A549 (cell line): ENCODE data around the gene CIT. TPM values are rescaled to one million over a fixed set of nuclear protein-coding genes. Genes with fewer than 3 reads are reported as not detected.

Experiments used
- ATAC-seq, 2 experiments: fragments of 200-7000 bp in 1 of 2; fragments of >200 bp in 1 of 2; cut with Nextera tagmentation in 1 of 2; cut with Tn5 transposase in 1 of 2; 3 replicates each; pipeline versions ENCODE4 v1.8.0 to v1.9.1; 2018 to 2020; ENCODE audit warnings: mild to moderate bottlenecking in 1 of 2, moderate library complexity in 1 of 2
- CTCF ChIA-PET: fragments of 300-600 bp; sonication (Branson Sonifier 250); formaldehyde crosslinking; extraction: SDS; loops from one replicate; lab custom pipeline; 2021; ENCODE audit warnings: antibody characterized with exemption, inconsistent platforms; lab: Yijun Ruan, JAX
- POLR2A ChIA-PET: fragments of 350-600 bp; formaldehyde crosslinking; extraction: SDS; loops from one replicate; lab custom pipeline; 2021; ENCODE audit warnings: antibody characterized with exemption, inconsistent platforms; lab: Yijun Ruan, JAX
- DNase-seq, 2 experiments: peaks; one replicate each; pipeline versions ENCODE4 v3.0.0 to v3.0.0-alpha.2; 2011 to 2016; ENCODE audit warnings: low read depth in 1 of 2, low spot score in 1 of 2
- FAIRE-seq: peaks from 2 replicates; lab custom pipeline; 2011; peaks lifted over from hg19 to GRCh38; lab: Jason Lieb, UNC
- H3K27ac ChIP-seq, 2 experiments: fragments of >200 bp; sonication (Bioruptor Twin); formaldehyde crosslinking; 3 replicates each; pipeline ENCODE4 v1.5.1; 2016 to 2017
- H3K4me1 ChIP-seq: fragments of >200 bp; sonication (Bioruptor Twin); formaldehyde crosslinking; 3 replicates; pipeline ENCODE4 v1.6.1; 2016
- H3K4me2 ChIP-seq: fragments of >200 bp; sonication (Bioruptor Twin); formaldehyde crosslinking; 3 replicates; pipeline ENCODE4 v1.6.1; 2016
- H3K4me3 ChIP-seq: fragments of >200 bp; sonication (Bioruptor Twin); formaldehyde crosslinking; 3 replicates; pipeline ENCODE4 v1.5.1; 2016
- H3K9me3 ChIP-seq: fragments of >200 bp; sonication (Bioruptor Twin); formaldehyde crosslinking; 3 replicates; pipeline ENCODE4 v1.6.1; 2016
- CBX2 ChIP-seq: fragments of 200-600 bp; sonication (generic); IDR thresholded peaks from 2 replicates; pipeline ENCODE4 v1.6.1; 2016; ENCODE audit warnings: low read depth, mild to moderate bottlenecking, borderline replicate concordance
- CBX8 ChIP-seq: fragments of 200-600 bp; sonication (generic); IDR thresholded peaks from 2 replicates; pipeline ENCODE4 v1.6.1; 2016
- CEBPB ChIP-seq, 2 experiments: fragments of >200 bp in 1 of 2; sonication (Bioruptor Twin) in 1 of 2; formaldehyde crosslinking in 1 of 2; IDR thresholded peaks; 2 replicates each; pipeline ENCODE4 v1.6.1; 2012 to 2016
- CHD2 ChIP-seq: fragments of 150-350 bp; IDR thresholded peaks from 2 replicates; pipeline ENCODE4 v1.6.1; 2014; ENCODE audit warnings: low read length; ENCODE audit not compliant: partially characterized antibody
- CHD4 ChIP-seq: fragments of 200-600 bp; sonication (generic); IDR thresholded peaks from 2 replicates; pipeline ENCODE4 v1.6.1; 2016; ENCODE audit warnings: antibody characterized with exemption, mild to moderate bottlenecking, borderline replicate concordance
- EHMT2 ChIP-seq: fragments of 200-600 bp; sonication (generic); IDR thresholded peaks from 2 replicates; pipeline ENCODE4 v1.6.1; 2016; ENCODE audit warnings: antibody characterized with exemption, low read depth, mild to moderate bottlenecking, moderate library complexity
- FOSB ChIP-seq: fragments of 250-450 bp; sonication (Bioruptor Pico); IDR thresholded peaks from 2 replicates; pipeline ENCODE4 v1.5.0; 2020; ENCODE audit warnings: mild to moderate bottlenecking, moderate library complexity
- HOXB13 ChIP-seq: fragments of 250-450 bp; sonication (Bioruptor Pico); IDR thresholded peaks from 2 replicates; pipeline ENCODE4 v1.5.0; 2020; ENCODE audit warnings: low read depth, mild to moderate bottlenecking, moderate library complexity
- JUNB ChIP-seq: fragments of >200 bp; sonication (Bioruptor Twin); formaldehyde crosslinking; IDR thresholded peaks from 2 replicates; pipeline ENCODE4 v1.6.1; 2016
- KDM5A ChIP-seq: fragments of 200-600 bp; sonication (generic); IDR thresholded peaks from 2 replicates; pipeline ENCODE4 v1.6.1; 2016; ENCODE audit warnings: antibody characterized with exemption, mild to moderate bottlenecking
- MYC ChIP-seq: IDR thresholded peaks from 2 replicates; pipeline ENCODE4 v1.6.1; 2012; ENCODE audit warnings: mild to moderate bottlenecking, inconsistent platforms, low read length, improper control_type of control experiment, borderline replicate concordance
- NFE2L2 ChIP-seq: fragments of 150-350 bp; conservative IDR thresholded peaks from 2 replicates; pipeline ENCODE4 v1.6.1; 2014; ENCODE audit warnings: low read length
- NR3C1 ChIP-seq: fragments of >200 bp; sonication (Bioruptor Twin); formaldehyde crosslinking; IDR thresholded peaks from 3 replicates; pipeline ENCODE4 v1.6.1; 2017
- RAD21 ChIP-seq, 2 experiments: fragments of >200 bp in 1 of 2; sonication (Bioruptor Twin) in 1 of 2; formaldehyde crosslinking in 1 of 2; IDR thresholded peaks in 1 of 2; conservative IDR thresholded peaks in 1 of 2; 2 replicates in 1 of 2; 3 replicates in 1 of 2; pipeline ENCODE4 v1.6.1; 2012 to 2018; ENCODE audit warnings: inconsistent platforms in 1 of 2
- RARB ChIP-seq: fragments of 250-450 bp; sonication (Bioruptor Pico); IDR thresholded peaks from 2 replicates; pipeline ENCODE4 v1.8.0; 2021; ENCODE audit warnings: mild to moderate bottlenecking, moderate library complexity
- SMC3 ChIP-seq: fragments of >200 bp; sonication (Bioruptor Twin); formaldehyde crosslinking; IDR thresholded peaks from 3 replicates; pipeline ENCODE4 v1.6.1; 2018; ENCODE audit warnings: inconsistent platforms
- SREBF2 ChIP-seq: fragments of 450-650 bp; IDR thresholded peaks from 2 replicates; pipeline ENCODE4 v1.6.1; 2014; ENCODE audit warnings: mild to moderate bottlenecking, moderate library complexity
- TFCP2L1 ChIP-seq: fragments of 250-450 bp; sonication (Bioruptor Pico); IDR thresholded peaks from 2 replicates; pipeline ENCODE4 v1.5.0; 2021; ENCODE audit warnings: mild to moderate bottlenecking
- ZC3H11A ChIP-seq: fragments of 450-650 bp; IDR thresholded peaks from 2 replicates; pipeline ENCODE4 v1.6.1; 2014; ENCODE audit warnings: antibody characterized with exemption, mild to moderate bottlenecking
- ZFP36 ChIP-seq: fragments of 450-650 bp; IDR thresholded peaks from 2 replicates; pipeline ENCODE4 v1.6.1; 2014; ENCODE audit warnings: borderline replicate concordance; ENCODE audit not compliant: partially characterized antibody
- ZNF302 ChIP-seq: fragments of 250-450 bp; sonication (Bioruptor Pico); IDR thresholded peaks from 2 replicates; pipeline ENCODE4 v1.9.0; 2021; ENCODE audit warnings: inconsistent platforms, mild to moderate bottlenecking, moderate library complexity
- ZSCAN20 ChIP-seq: fragments of 250-450 bp; sonication (Bioruptor Pico); IDR thresholded peaks from 2 replicates; pipeline ENCODE4 v1.8.0; 2022; ENCODE audit warnings: mild to moderate bottlenecking, moderate library complexity
- WGBS: methylation state at CpG from one replicate; pipeline ENCODE4 v1.1.6; 2017; ENCODE audit errors: missing lambda C conversion rate; 5-methylcytosine and 5-hydroxymethylcytosine counted together
- polyA plus RNA-seq, 4 experiments: library from polyadenylated mRNA; depleted of rRNA in 3 of 4; stranded (reverse); fragments of >200 nt; fragmentation: RNase III in 1 of 4; extraction: RNeasy Plus Mini Kit Qiagen cat#74134 plus additional on column Dnase treatment in 1 of 4; gene quantifications; 2 replicates in 3 of 4; 3 replicates in 1 of 4; pipeline ENCODE4 v1.2.3, GENCODE V29; 2011 to 2017
- TF ChIP-seq, protein P1 (sequence below): fragments of >200 bp; sonication (Bioruptor Twin); formaldehyde crosslinking; IDR thresholded peaks from 3 replicates; pipeline ENCODE4 v1.6.1; 2016
- TF ChIP-seq, protein P2 (sequence below): IDR thresholded peaks from 2 replicates; pipeline ENCODE4 v1.6.1; 2012
- TF ChIP-seq, protein P3 (sequence below): IDR thresholded peaks from 2 replicates; pipeline ENCODE4 v1.6.1; 2012; ENCODE audit warnings: low read depth, borderline replicate concordance
- TF ChIP-seq, protein P4 (sequence below): fragments of 250-450 bp; sonication (Bioruptor Pico); IDR thresholded peaks from 2 replicates; pipeline ENCODE4 v1.5.0; 2020; ENCODE audit warnings: low read depth, mild to moderate bottlenecking, moderate library complexity
- TF ChIP-seq, protein P5 (sequence below): fragments of 200-600 bp; sonication (generic); IDR thresholded peaks from 2 replicates; pipeline ENCODE4 v1.6.1; 2016; ENCODE audit warnings: antibody characterized with exemption, mild to moderate bottlenecking, moderate library complexity

CIT gene
- polyA plus RNA-seq, 2 of the 4 experiments (the other 2 are of a cell fraction) = 12.5 to 25.4 TPM

DNA sequence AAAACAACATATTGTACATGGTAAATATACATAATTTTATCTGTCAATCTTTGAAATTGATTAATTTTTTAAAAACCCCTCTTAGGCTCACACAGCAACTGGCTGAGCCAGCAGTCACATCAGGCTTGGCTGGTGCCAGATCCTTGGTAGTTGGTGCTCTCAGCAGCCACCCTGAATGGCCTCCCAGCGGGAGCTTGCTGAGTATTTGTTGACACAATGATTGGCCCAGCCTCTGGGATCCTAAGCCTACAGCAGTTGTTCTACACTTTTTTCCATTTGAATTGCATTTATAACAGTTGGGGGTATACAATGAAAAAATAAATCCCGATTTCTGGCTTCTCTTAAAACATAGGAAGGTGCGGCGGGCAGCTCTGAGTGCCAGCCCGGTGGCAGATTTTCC, 198.0 kb downstream of the CIT start:
- no peak for ATAC-seq
- no peak for DNase-seq
- H3K27ac ChIP-seq = no peak overlapping the region
- TF ChIP-seq ZFP36 (no peak), ZC3H11A (no peak), CBX2 (no peak), CHD4 (no peak), FOSB (no peak), EHMT2 (no peak), NFE2L2 (no peak), HOXB13 (CRISPR knock-in tag) (no peak), ZSCAN20 (CRISPR knock-in tag) (no peak), SMC3 (no peak), ZNF302 (no peak), MYC (no peak), CHD2 (no peak), RAD21 (conservative IDR thresholded peaks at IDR 0.05 in 1 of 2, IDR thresholded peaks at IDR 0.05 in 1 of 2) (no peak)
- TF ChIP-seq, protein P1, sequence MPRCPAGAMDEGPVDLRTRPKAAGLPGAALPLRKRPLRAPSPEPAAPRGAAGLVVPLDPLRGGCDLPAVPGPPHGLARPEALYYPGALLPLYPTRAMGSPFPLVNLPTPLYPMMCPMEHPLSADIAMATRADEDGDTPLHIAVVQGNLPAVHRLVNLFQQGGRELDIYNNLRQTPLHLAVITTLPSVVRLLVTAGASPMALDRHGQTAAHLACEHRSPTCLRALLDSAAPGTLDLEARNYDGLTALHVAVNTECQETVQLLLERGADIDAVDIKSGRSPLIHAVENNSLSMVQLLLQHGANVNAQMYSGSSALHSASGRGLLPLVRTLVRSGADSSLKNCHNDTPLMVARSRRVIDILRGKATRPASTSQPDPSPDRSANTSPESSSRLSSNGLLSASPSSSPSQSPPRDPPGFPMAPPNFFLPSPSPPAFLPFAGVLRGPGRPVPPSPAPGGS = no peak
- TF ChIP-seq, protein P2, sequence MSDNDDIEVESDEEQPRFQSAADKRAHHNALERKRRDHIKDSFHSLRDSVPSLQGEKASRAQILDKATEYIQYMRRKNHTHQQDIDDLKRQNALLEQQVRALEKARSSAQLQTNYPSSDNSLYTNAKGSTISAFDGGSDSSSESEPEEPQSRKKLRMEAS = no peak
- TF ChIP-seq, protein P3, sequence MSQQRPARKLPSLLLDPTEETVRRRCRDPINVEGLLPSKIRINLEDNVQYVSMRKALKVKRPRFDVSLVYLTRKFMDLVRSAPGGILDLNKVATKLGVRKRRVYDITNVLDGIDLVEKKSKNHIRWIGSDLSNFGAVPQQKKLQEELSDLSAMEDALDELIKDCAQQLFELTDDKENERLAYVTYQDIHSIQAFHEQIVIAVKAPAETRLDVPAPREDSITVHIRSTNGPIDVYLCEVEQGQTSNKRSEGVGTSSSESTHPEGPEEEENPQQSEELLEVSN = no peak
- TF ChIP-seq, protein P4, sequence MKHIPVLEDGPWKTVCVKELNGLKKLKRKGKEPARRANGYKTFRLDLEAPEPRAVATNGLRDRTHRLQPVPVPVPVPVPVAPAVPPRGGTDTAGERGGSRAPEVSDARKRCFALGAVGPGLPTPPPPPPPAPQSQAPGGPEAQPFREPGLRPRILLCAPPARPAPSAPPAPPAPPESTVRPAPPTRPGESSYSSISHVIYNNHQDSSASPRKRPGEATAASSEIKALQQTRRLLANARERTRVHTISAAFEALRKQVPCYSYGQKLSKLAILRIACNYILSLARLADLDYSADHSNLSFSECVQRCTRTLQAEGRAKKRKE (CRISPR knock-in tag) = no peak
- WGBS = 86% methylated on average over 5 of the region's 5 CpGs
- ChIA-PET CTCF (interaction anchor here (1.0 to 1.3 kb wide), 2 partner anchors 16 to 1303 kb away, joined by 3 to 4 read pairs; partner anchors contain the start of gene SUDS3), POLR2A (no interaction called here)
- 0 out of 3 replicates have a peak, but pooled peaks cover 5% of the 10 kb centered on the region for H3K4me1 ChIP-seq
- H3K9me3 ChIP-seq = no peaks in the 10 kb centered on the region
- H3K4me3 ChIP-seq = no peak overlapping the region
- no peak overlapping the region for H3K4me2 ChIP-seq
- FAIRE-seq = no peak

DNA sequence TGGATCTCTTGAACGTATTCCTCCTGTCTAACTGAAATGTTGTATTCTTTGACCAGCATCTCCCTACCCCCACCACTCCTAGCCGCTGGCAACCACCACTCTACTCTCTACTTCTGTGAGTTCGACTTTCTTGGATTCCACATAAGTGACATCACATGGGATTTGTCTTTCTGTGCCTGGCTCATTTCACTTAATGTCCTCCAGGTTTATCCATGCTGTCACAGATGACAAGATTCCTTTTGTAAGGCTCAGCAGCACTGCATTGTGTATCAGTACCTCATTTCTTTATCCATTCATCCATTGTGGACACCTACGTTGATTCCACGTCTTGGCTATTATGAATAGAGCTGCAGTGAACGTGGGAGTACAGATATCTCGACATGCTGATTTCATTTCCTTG, 198.7 kb downstream of the CIT start:
- 83% methylated on average over 7 of the region's 7 CpGs for WGBS
- H3K9me3 ChIP-seq = no peaks in the 10 kb centered on the region
- DNase-seq (no peak), FAIRE-seq (no peak)
- CTCF ChIA-PET = interaction anchor here (1.1 to 2.4 kb wide), 3 partner anchors 10 to 1302 kb away, joined by 3 to 8 read pairs (median 4); partner anchors contain the start of genes PRKAB1 and SUDS3
- no peak for TF ChIP-seq CBX8
- TF ChIP-seq, protein P5, sequence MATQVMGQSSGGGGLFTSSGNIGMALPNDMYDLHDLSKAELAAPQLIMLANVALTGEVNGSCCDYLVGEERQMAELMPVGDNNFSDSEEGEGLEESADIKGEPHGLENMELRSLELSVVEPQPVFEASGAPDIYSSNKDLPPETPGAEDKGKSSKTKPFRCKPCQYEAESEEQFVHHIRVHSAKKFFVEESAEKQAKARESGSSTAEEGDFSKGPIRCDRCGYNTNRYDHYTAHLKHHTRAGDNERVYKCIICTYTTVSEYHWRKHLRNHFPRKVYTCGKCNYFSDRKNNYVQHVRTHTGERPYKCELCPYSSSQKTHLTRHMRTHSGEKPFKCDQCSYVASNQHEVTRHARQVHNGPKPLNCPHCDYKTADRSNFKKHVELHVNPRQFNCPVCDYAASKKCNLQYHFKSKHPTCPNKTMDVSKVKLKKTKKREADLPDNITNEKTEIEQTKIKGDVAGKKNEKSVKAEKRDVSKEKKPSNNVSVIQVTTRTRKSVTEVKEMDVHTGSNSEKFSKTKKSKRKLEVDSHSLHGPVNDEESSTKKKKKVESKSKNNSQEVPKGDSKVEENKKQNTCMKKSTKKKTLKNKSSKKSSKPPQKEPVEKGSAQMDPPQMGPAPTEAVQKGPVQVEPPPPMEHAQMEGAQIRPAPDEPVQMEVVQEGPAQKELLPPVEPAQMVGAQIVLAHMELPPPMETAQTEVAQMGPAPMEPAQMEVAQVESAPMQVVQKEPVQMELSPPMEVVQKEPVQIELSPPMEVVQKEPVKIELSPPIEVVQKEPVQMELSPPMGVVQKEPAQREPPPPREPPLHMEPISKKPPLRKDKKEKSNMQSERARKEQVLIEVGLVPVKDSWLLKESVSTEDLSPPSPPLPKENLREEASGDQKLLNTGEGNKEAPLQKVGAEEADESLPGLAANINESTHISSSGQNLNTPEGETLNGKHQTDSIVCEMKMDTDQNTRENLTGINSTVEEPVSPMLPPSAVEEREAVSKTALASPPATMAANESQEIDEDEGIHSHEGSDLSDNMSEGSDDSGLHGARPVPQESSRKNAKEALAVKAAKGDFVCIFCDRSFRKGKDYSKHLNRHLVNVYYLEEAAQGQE = no peak
- no peak for TF ChIP-seq NR3C1
- no peak for TF ChIP-seq RARB (CRISPR knock-in tag)
- no peak for TF ChIP-seq TFCP2L1 (CRISPR knock-in tag)
- no peak for TF ChIP-seq CEBPB (IDR thresholded peaks at IDR 0.05)
- TF ChIP-seq CHD2 = no peak
- TF ChIP-seq SREBF2 = no peak
- no peak for TF ChIP-seq JUNB
- no peak for TF ChIP-seq KDM5A
- no peak for TF ChIP-seq ZSCAN20 (CRISPR knock-in tag)
- TF ChIP-seq, all 56 proteins: peak for 0
- Histone ChIP-seq H3K4me2 (no peak overlapping the region), H3K27ac (no peak overlapping the region), H3K4me3 (no peak overlapping the region), H3K4me1 (no peaks in the 10 kb centered on the region)
- no peak for ATAC-seq
- POLR2A ChIA-PET = interaction anchor here (2.0 kb wide), 1 partner anchor 11 kb away, joined by 8 read pairs; the partner anchor contains the start of gene PRKAB1
